Stimulated activated CD4-positive, alpha-beta T cell treated with anti-CD3 and anti-CD28 coated beads, TNF-alpha, amount 100 ng/mL, for 24 hours (primary cell): Measurements from ENCODE around the gene CHL1.

Experiments
- DNase-seq, 3 experiments: peaks; one replicate each; pipeline ENCODE4 v3.0.0-alpha.2; 2020; ENCODE audit warnings: low read depth in 3 of 3

CHL1 gene

DNA sequence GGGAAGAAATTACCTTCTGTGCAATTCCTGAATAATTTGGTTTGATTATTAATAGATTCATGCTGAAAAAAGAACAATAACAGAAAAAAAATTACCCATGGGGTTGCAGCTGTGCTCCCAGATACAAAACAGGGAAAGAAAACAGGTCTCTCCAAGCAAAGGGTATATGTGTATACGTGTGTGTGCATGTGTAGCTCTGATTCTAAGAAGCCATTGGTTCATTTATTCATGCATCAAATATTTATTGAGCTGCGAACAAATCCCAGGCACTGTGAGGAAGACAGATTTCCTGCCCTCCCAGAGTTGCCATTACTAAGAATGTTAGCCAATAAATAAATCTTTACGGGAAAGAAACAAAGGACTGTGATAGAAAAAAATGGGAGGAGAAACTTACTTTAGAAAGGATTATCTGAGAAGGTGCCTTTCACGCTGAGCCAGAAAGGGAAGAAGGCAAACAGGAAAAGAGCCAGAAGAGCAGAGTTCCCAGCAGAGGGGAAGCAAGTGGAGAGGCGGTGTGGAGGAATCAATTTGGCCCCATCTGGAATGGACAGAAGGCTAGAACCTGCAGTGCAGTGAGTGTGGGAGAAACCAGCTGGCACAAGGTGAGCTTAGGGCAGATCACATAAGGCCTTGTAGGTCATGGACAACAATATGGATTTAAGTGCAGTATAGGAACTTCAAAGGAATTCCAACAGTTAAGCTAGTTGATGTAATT, 20.7 kb downstream of the CHL1 start:
- no peak for DNase-seq

DNA sequence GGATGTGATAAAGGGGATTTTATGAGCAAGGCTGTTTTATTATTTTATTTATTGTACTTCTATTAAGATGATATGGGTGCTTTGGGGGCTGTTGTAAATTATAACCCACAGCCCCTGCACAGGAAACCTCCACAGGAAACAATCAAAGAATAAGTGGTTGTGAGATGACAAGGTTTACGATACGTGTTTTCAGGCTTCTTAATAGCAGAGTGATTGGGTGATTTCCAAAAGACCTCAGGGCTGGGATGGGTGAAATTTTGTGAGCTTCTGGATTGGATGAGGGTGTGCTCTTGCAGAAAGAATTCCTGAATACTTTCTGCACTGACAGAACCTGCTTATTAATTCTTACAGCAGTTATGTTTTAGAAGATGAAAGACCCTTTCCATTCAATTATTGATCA, 21.4 kb downstream of the CHL1 start:
- DNase-seq, result no peak

DNA sequence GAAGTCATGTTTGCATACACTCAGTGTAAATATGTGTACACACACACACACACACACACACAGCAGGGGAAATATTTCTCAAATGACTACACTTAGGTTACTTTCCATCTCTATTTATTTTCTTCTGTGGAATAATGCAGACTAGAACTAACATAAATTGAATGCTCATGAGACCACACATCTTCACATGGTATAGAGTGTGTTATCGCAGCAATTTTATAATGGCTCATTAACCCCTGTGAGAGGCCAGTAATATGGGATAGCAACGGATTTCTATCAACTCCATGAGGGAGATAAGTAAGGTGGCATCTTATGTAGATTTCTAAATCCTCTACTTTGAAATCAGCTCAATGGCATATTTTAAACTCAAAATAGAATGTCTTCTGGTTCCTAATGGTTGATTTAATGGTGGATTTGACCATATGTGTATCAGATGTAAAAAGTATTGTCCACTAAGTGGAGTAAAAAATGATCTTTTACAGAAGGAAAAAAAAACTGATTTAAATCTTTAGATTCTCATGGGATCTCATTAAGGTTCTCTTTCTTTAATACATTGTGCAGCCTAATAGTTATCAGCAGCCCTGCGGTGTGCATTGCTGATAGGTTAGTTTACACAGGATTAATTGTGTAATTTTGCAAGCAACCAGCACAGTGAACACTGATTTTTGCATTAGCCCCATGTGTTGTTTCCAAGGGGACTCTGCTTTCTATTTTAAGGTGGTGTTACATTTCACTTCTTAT, 32.0 kb downstream of the CHL1 start:
- no peak for DNase-seq

DNA sequence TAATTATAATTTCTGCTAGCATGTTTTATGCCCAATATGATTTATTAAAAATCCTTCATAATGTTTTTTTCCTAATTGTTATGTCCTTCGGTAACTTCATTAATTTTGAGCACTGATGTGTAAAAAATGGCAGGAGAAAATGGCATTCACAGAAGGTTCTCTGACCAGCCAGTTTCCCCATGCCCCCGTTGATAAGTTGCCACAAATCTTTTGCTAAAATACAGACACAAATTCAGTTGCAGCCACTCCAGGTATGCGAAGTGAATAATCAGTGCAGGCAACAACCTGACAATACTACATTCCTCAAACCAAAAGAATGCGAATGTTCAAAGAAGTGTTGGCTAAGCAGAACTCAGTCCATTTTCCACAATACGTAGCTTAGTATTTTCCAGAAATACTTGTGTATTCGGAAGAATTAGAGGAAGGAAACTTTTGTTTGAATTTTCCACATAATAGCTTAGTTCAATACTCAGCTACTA, 32.7 kb downstream of the CHL1 start:
- no peak for DNase-seq

DNA sequence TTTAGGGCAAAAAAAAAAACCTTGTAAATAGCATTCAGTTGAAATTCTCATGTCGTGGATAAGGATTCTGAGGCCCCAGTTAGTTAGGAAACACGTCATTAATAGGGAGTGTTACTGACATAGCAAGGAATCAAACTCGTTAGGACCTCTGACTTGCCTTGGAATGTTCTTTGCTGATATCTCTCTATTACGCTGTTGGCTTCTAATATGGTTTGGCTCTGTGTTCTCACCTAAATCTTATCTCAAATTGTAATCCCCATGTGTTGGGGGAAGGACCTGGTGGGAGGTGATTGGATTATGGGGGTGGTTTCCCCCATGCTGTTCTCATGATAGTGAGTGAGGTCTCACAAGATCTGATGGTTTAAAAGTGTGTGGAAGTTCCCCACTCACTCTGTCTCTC, 40.3 kb downstream of the CHL1 start:
- no peak for DNase-seq

DNA sequence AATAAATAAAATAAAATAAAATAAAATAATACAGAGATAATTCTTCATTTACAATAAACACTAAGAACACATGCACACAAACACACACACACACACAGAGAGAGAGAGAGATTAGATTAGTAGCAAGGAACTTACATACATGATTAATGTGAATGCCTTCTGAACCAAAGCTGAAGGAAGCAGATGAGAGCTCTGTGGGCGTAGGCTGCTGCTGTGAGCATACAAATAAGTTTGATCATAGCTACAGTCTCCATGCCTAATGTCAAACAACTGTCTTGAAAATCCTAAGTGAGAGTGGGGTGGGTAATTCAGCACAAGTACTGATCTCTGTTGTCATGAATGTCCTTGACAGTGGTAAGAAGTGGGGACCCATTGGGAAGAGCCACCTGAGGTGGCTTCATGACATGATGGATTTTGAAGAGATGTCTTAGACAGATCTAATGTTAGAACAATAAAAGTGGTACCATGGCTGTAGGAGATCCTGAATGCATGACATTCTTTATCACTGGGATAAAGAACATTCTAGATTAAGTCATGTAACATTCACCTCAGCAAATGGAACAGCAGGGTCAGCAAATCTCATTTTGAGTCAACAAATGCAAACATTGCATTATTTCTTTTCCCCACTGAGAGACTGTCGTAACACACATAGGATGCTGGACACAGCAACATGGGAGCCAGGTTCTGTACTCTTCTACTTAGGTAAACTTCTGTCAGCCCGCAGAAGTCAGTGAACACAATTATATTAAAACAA, 46.2 kb downstream of the CHL1 start:
- DNase-seq, result no peak

DNA sequence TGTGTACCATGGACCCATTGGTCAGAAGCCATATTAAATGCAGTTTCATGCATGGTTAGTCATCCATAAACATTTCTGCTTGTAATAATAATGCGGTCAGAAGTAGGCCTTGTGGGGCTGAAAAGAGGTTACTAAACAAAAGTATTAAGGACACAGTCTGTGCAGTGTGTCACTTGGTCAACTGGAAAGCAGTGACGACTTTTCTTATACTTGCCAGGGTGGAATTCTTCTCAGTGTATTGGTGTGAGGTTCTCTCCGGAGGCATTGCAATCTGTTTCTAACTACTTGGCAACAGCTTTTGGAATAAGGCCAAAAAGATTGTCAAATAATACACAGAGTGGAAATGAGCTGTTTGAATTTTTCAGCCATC, 46.8 kb downstream of the CHL1 start:
- no peak for DNase-seq

DNA sequence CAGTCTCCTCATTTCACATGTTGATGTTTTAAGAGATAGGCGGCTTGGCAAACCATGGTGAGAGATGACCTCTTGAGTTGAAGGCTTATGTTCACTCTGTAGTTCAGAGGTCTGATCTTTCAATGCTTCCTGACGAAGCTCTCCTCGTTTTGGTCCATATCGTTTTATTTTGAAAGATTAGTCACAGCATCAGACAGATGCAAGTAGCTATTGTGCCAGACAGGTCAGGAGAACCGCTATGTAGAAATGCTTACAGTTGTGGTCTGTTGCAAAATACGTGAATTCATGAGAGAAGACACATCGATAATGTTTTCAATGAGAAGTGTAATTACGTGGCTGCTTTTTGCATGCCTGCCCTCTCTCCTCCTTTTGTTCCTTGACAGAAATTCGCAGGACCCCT, 47.5 kb downstream of the CHL1 start:
- no peak for DNase-seq

DNA sequence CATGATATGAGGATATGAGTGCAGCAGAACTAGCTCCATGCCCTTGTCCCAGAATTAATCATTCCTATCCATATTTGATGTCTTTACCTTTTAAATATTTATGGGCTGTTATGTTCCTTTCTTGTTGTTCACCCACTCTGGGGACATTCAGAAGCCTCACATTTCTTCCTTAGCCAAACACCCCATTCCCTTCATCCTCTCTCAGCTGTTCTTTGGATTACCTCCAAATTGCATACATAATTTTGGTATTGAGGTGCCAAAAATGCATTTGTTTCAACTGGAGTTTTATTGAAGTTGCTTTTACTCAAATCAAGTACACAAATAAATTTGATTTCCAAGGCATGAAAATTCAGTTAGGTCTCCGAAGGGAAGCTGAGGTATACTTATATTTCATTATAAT, 51.4 kb downstream of the CHL1 start:
- no peak for DNase-seq

DNA sequence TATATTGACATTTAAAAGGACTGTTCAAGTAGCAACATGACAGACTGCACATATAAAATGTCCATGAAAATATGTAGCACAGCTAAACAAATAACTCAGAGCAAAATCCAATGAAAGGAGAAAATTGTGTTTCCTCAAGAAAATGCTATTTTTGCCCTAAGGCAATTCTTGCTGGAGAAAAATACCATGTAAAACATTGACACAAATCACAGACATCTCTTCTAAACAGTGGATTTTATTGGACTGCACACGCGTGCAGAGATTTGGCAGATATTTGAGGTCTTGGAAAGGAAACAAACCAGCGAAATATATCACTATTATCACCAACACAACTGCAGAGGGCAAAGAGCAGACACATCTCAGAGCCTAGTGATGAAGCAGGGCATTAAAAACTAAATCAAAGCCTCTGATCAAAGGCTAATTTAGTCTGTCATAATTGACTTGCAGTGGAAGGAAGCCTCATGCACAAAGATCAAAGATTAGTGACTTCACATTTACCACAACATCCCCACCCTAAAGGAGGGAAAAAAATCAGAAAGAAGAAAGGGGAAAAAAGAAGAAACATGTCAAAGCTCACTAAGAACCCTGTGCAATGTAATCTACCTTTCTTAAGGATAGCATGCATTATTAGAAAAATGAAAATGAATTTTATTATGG, 52.4 kb downstream of the CHL1 start:
- DNase-seq, result no peak

DNA sequence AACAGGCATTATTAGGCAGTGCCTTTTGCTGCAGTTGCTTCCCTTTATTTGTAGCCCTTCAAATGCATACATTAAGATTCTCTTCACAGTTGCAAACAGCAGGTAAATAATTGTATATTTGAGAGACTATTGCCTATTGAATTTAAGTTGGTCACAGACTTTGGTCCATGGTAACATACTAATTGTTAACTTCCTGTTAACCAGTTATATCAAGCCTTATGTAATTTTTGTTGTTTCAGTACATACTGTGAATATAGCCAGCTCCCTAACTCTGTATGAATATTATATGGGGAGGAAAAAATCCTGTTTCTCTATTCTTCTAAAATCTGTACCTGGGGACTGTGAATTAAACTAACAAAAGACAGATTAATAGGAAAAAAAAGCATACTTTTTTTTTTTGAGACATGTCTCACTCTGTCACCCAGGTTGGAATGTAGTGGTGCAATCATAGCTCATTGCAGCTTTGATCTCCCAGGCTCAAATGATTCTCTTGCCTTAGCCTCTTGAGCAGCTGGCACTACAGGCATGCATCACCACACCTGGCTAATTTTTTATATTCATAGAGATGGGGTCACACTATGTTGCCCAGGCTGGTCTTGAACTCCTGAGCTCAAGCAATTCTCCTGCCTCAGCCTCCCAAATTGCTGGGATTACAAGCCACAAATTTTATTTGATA, 53.2 kb downstream of the CHL1 start:
- DNase-seq, result no peak

DNA sequence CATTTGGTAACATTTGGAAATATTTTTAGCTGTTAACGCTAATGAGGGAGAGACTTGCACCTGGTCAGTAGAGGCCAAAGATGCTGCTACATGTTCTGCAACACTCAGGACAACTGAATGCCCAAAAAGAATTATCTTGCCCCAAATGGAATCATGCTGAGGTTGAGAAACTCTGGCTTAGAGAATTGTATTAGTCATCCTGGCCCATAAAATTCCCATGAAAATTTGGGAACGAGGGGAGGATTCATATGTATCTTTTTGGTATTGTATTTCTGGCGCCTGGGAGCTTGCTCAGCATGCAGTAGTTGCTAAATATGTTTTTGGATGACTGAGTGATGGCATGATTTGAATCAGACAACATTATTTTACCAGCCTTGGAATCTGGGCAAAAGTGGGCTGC, 59.9 kb downstream of the CHL1 start:
- DNase-seq, result no peak

DNA sequence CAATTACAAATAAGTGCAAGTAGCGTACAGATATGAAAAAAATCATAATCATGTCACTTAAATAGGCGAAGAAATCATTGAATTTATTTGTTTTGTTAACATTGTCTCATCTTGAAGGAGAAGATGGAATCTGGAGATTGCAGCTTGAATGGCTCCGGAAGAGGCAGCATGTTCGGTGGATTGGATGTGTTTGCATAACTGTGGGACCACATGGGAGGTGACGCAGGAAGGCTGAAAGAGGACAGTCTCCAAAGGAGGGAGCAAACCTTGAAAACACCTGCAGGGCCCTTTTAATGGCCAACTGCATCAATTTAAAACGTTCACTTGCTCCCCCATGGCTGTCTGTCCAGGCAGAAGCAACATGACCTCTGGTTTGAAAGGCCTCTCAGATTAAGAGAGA, 61.3 kb downstream of the CHL1 start:
- no peak for DNase-seq

DNA sequence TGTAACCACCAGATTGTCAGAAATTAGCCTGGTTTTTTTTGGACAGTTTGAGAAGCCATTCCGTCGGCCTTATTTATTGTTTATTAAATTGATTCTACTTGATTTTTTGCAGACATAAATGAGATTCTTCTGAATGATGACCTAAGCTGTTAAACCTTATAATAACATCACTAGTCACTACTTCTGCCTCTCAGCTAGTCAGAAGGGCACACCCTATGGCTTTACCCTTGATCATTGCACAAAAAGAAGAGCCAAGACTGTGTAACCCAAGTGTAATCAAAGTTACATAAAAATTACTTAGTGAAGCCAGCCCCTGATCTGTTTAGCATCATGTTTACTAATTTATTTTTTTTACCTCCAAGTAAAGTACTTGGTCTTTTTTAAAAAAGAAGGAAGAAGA, 64.3 kb downstream of the CHL1 start:
- no peak for DNase-seq

DNA sequence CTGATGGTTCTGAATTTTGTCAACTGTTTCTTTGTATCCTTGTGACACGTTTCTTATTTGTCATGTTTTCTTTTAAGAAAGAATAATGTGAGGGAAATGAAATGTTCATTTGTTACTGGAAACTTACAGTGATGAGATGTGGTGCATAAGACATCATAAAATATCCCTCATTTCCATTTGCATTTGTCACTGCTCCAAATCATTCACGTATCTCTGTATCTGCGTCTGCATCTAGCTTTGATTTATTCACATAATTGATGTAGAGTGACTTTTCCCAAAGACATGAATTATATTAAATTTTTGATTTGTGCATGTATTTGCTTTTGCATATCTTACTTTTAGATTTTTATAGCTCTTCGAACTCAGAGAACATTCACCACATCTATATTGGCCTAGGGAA, 66.8 kb downstream of the CHL1 start:
- no peak for DNase-seq

DNA sequence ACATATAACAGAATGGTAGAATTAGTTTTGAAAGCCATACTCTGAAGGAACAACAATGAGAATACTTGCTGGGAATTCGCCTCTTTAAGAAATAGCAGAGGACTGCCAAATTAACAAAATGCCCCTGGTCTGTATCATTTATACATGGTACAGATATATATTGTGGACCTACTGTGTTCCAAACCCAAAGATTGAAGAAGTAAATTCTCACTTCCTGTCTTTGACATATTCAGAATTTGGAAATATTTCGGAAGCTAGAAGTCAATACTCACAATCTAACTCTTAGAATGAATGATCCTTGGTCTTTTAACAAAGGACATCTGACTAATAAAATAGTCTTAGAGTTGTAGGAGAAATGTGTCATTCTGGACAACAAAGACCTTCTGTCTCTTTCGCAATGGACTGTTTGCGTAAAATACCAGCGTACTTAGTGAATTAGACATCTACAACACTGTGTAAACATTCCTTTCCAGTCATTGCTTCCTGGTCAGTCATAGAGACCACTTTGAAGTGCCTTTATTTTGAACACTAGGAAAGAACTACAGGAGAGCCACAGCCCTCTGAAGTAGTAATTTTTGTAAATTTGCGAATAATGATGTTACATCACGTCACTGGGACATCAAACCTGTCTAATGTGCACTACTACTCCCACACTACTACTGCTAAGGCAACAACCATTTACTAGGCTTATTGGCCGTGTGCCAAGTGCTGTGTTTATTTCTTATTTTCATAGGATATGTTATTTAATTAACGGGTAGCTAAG, 68.0 kb downstream of the CHL1 start:
- no peak for DNase-seq

DNA sequence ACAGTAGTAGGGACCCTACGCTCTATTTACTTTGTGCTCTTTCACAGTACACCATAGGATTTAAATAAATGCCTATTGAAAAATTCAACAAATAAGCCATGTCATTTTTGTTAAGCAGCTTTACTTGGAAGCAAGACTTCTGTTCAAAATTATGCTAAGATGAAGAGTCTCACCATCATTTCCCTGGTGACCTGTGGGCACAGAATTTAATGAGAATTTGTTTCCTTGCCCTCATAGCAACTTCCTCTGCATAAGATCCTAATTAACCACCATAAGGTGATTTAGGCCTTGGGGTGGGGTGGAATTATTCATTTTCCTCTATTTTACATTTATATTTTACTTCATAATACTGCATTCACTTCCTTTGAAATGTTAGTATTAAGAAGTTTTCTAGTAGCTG, 70.5 kb downstream of the CHL1 start:
- DNase-seq, result no peak

DNA sequence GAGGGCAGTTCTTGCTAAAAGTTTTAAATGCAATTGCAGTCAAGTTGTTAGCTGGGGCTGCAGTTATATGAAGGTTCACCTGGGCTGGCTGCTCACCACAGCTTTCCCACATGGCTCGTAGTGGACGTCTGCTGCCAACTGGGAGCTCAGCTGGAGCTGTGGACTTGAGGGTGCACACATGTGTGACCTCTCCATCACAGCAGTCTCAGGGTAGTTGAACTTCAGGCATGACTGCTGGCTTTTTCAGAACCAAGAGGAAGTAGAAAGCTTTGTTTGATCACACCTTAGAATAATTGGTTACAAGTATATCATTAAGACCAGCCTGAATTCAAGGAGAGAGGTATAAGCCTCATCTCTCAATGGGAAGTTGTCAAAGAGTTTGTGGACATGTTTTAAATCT, 74.1 kb downstream of the CHL1 start:
- no peak for DNase-seq

DNA sequence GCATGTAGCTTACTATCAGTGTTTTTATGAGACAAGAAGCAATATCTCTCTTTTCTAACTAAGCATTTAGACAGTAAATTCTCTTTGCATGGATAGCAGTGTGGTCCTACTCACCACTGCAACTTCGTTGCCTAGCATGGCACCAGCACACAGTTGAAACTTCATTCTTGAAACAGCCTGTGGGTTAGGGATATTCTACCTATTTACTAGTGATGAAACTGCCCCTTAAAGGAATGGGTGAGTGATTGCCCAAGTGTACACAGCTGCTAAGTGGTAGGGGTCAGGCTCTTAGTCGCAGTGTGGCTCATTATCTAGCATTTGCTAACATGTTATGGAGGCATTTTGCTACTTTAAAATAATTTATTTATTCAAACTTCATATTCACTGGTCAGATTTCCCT, 78.4 kb downstream of the CHL1 start:
- DNase-seq, result no peak

DNA sequence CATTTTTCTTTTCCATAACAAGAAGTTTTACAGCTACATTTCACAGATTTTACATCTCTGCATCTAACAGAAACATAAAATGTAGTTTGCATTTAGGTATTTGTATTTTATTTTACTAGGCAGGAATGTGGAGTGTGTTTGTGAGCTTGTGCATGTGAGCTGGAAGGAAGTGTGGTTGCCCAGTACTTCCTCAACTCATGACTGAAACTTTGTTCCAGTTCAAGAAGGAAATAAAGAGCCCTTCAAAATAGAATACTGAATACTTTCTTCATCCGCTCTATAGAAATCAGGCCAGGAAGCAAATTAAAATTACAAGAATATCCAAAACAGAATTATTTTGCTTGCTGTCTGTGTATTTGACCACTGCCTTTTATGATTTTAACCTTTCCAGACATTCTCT, 81.3 kb downstream of the CHL1 start:
- no peak for DNase-seq
